Measurements from ENCODE around the gene DIPK1A.

DIPK1A gene

GRCh38 chr1:92961131-92961895, at the start of gene DIPK1A:
TSS of gene DIPK1A (minus strand) at chr1:92961462. CDS start at chr1:92961429, 33 bp downstream.
- Mint-ChIP-seq H3K4me3 (peak within 1 kb of the TSS; percentile 88), H3K27me3 (ENCODE audit: low read depth, poor library complexity) (peaks cover 6% of the 10 kb centered on the region), H3K36me3 (ENCODE audit: low read depth) (no peaks in the 10 kb centered on the region), H3K4me1 (peaks cover 8% of the 10 kb centered on the region), H3K27ac (peak within 1 kb of the TSS; percentile 71), H3K9me3 (no peaks in the 10 kb centered on the region)
- DNase-seq: peak; percentile 86
- TF ChIP-seq CTCF (IDR thresholded peaks at IDR 0.05): no peak

GRCh38 chr1:93007941-93008577, 46.8 kb upstream of the DIPK1A start:
- no peaks in the 10 kb centered on the region for H3K36me3 Mint-ChIP-seq (ENCODE audit: low read depth)
- TF ChIP-seq CTCF (IDR thresholded peaks at IDR 0.05): no peak
- DNase-seq: no peak

GRCh38 chr1:93005252-93005598, 44.0 kb upstream of the DIPK1A start:
- Mint-ChIP-seq H3K27me3 (ENCODE audit: low read depth, poor library complexity) (peaks cover 10% of the 10 kb centered on the region), H3K27ac (no peak overlapping the region), H3K36me3 (ENCODE audit: low read depth) (no peaks in the 10 kb centered on the region), H3K4me3 (no peak overlapping the region), H3K4me1 (peaks cover 8% of the 10 kb centered on the region), H3K9me3 (no peaks in the 10 kb centered on the region)
- TF ChIP-seq CTCF (IDR thresholded peaks at IDR 0.05): no peak
- no peak for DNase-seq

More at GRCh38 chr1:93007941-93008577, 46.8 kb upstream of the DIPK1A start:
- Mint-ChIP-seq H3K4me1 (no peaks in the 10 kb centered on the region), H3K27me3 (ENCODE audit: low read depth, poor library complexity) (peaks cover 10% of the 10 kb centered on the region), H3K27ac (no peak overlapping the region), H3K9me3 (no peaks in the 10 kb centered on the region), H3K4me3 (no peak overlapping the region)

GRCh38 chr1:93004566-93005251, 43.4 kb upstream of the DIPK1A start:
- H3K27ac Mint-ChIP-seq: no peak overlapping the region
- peaks cover 11% of the 10 kb centered on the region for H3K4me1 Mint-ChIP-seq
- H3K4me3 Mint-ChIP-seq: no peak overlapping the region
- DNase-seq: no peak
- H3K9me3 Mint-ChIP-seq: no peaks in the 10 kb centered on the region
- peaks cover 10% of the 10 kb centered on the region for H3K27me3 Mint-ChIP-seq (ENCODE audit: low read depth, poor library complexity)
- TF ChIP-seq CTCF (IDR thresholded peaks at IDR 0.05): no peak
- H3K36me3 Mint-ChIP-seq (ENCODE audit: low read depth): no peaks in the 10 kb centered on the region

GRCh38 chr1:93003981-93004380, 42.7 kb upstream of the DIPK1A start:
- no peaks in the 10 kb centered on the region for H3K36me3 Mint-ChIP-seq (ENCODE audit: low read depth)
- H3K4me1 Mint-ChIP-seq: peaks cover 13% of the 10 kb centered on the region
- no peak for DNase-seq
- no peak overlapping the region for H3K4me3 Mint-ChIP-seq
- H3K27ac Mint-ChIP-seq: no peak overlapping the region
- no peak for TF ChIP-seq CTCF (IDR thresholded peaks at IDR 0.05)
- peaks cover 10% of the 10 kb centered on the region for H3K27me3 Mint-ChIP-seq (ENCODE audit: low read depth, poor library complexity)
- no peaks in the 10 kb centered on the region for H3K9me3 Mint-ChIP-seq

Measured in nephron progenitor cell (in vitro differentiated cells).